HG02642 (cell line): ENCODE data around the gene SNX15.
"Not testable (repeated sequence)": the region's sequence is repeated elsewhere in the genome, so short reads cannot be mapped to it uniquely, and the experiment has no call there.

Experiments
- ATAC-seq: cut with Tn5 transposase; IDR thresholded peaks from one replicate; pipeline ENCODE4 v1.9.1; 2021; ENCODE audit warnings: mild to moderate bottlenecking; ENCODE audit not compliant: unreplicated experiment, poor library complexity

Gene SNX15

GRCh38 chr11:65013888-65014725 lies 13.1 kb upstream of the SNX15 start, which contains the start of gene ARL2:
Gene ARL2, plus strand, starts transcription at chr11:65014160. Its CDS starts 48 bp downstream, at chr11:65014208.
- ATAC-seq, result peak; percentile 86

- no peak for ATAC-seq
These were observed 12.5 kb upstream of the SNX15 start for GRCh38 chr11:65014726-65015227.

- no peak for ATAC-seq
These were observed 10.5 kb upstream of the SNX15 start for GRCh38 chr11:65016705-65017104.

GRCh38 chr11:65017937-65018336 lies 9.3 kb upstream of the SNX15 start:
- ATAC-seq, result no peak

- no peak for ATAC-seq
These were observed 7.4 kb upstream of the SNX15 start for GRCh38 chr11:65019824-65020223.

- no peak for ATAC-seq
These were observed 6.2 kb upstream of the SNX15 start for GRCh38 chr11:65021003-65021402.

- ATAC-seq, result no peak
These were observed 5.7 kb upstream of the SNX15 start for GRCh38 chr11:65021509-65021908.

GRCh38 chr11:65023502-65023901 lies 3.7 kb upstream of the SNX15 start:
- not testable (repeated sequence) for ATAC-seq

GRCh38 chr11:65026810-65027209 lies 429 bp upstream of the SNX15 start:
- ATAC-seq, result no peak

GRCh38 chr11:65032216-65032615 lies 5.0 kb downstream of the SNX15 start:
- ATAC-seq, result no peak

- no peak for ATAC-seq
These were observed 7.2 kb downstream of the SNX15 start for GRCh38 chr11:65034423-65034822.

- ATAC-seq, result no peak
These were observed 8.3 kb downstream of the SNX15 start for GRCh38 chr11:65035579-65035978.

- ATAC-seq, result no peak
These were observed 9.7 kb downstream of the SNX15 start for GRCh38 chr11:65036931-65037330.

GRCh38 chr11:65040520-65040846 lies 13.2 kb downstream of the SNX15 start:
- no peak for ATAC-seq

- ATAC-seq, result peak; percentile 89
These were observed 13.8 kb downstream of the SNX15 start, which contains the start of gene SAC3D1 for GRCh38 chr11:65040847-65041622. Gene SAC3D1, plus strand, starts transcription at chr11:65041210. Its CDS starts 83 bp downstream, at chr11:65041293.

- no peak for ATAC-seq
These were observed 15.7 kb downstream of the SNX15 start for GRCh38 chr11:65042891-65043290.

GRCh38 chr11:65043881-65044501 lies 16.8 kb downstream of the SNX15 start:
- ATAC-seq, result no peak

- ATAC-seq, result no peak
These were observed 17.8 kb downstream of the SNX15 start for GRCh38 chr11:65045061-65045460.

GRCh38 chr11:65045728-65046127 lies 18.5 kb downstream of the SNX15 start:
- no peak for ATAC-seq

- no peak for ATAC-seq
These were observed 20.6 kb downstream of the SNX15 start for GRCh38 chr11:65047581-65048422.
